Heart right ventricle (tissue), 16 donors: ENCODE results near the gene NCAM1. TPM values are rescaled to one million over a fixed set of nuclear protein-coding genes. Genes with fewer than 3 reads are reported as not detected.
A peak's percentile ranks its signal among the peaks of the same experiment; 100 is the strongest.

ENCODE experiments used
- ATAC-seq, 8 donors: fragments of 200-7000 bp; cut with Tn5 transposase; one replicate each; pipeline ENCODE4 v1.9.1; 2020; ENCODE audit warnings: mild to moderate bottlenecking in 8 of 8, moderate library complexity in 8 of 8, moderate number of reproducible peaks in 1 of 8
- DNase-seq, 2 donors: peaks; one replicate each; pipeline ENCODE4 v3.0.0-alpha.2; 2020
- H3K27ac ChIP-seq, 10 donors: fragments of 200-600 bp; sonication (generic) in 2 of 10; one replicate each; pipeline versions ENCODE4 v1.5.0 to v1.8.0; 2020 to 2022; ENCODE audit warnings: mild to moderate bottlenecking in 3 of 10
- H3K27me3 ChIP-seq, 7 donors: fragments of 200-600 bp; one replicate each; pipeline ENCODE4 v1.8.0; 2021 to 2022; ENCODE audit warnings: mild to moderate bottlenecking in 2 of 7
- H3K36me3 ChIP-seq, 9 donors: fragments of 200-600 bp; sonication (generic) in 1 of 9; one replicate each; pipeline versions ENCODE4 v1.5.0 to v1.8.0; 2020 to 2022; ENCODE audit warnings: mild to moderate bottlenecking in 2 of 9
- H3K4me1 ChIP-seq, 9 donors: fragments of 200-600 bp; sonication (generic) in 1 of 9; one replicate each; pipeline versions ENCODE4 v1.5.0 to v1.8.0; 2020 to 2022; ENCODE audit warnings: mild to moderate bottlenecking in 4 of 9
- H3K4me3 ChIP-seq, 10 donors: fragments of 200-600 bp; sonication (generic) in 2 of 10; one replicate each; pipeline versions ENCODE4 v1.5.0 to v1.8.0; 2020 to 2022; ENCODE audit warnings: mild to moderate bottlenecking in 7 of 10, moderate library complexity in 2 of 10
- H3K9me3 ChIP-seq, 11 donors: fragments of 200-600 bp in 10 of 11; sonication (generic) in 2 of 11; one replicate each; pipeline versions ENCODE4 v1.5.0 to v1.8.0; 2013 to 2022; ENCODE audit warnings: mild to moderate bottlenecking in 2 of 11, control low read depth in 1 of 11, moderate library complexity in 1 of 11
- whole genome bisulfite sequencing, 2 donors: extraction: QIAGEN DNeasy Blood & Tissue Kit; methylation state at CpG; one replicate each; pipeline ENCODE4 v1.1.7; 2013; ENCODE audit warnings: inconsistent platforms in 1 of 2; 5-methylcytosine and 5-hydroxymethylcytosine counted together
- intact Hi-C, 10 donors: fragments of 100-400 bp; cut with DNase I; formaldehyde crosslinking; loops; one replicate each; pipeline versions ENCODE4 v1.11.1 to v1.14.2; 2022
- polyA plus RNA-seq, 2 donors: library from polyadenylated mRNA; stranded (reverse); fragments of 200-250 nt; gene quantifications; one replicate each; pipeline ENCODE4 v1.2.3, GENCODE V29; 2013
- total RNA-seq, 10 donors: library from RNA; stranded (reverse); fragmentation: NEBNext Ultra II Directional in 3 of 10; extraction: Animal tissue kit (Norgen Biotek cat#: 25700) in 3 of 10; gene quantifications; one replicate each; pipeline versions ENCODE4 v1.2.1 to v1.2.4, GENCODE V29; 2021 to 2023
- TF ChIP-seq, protein P1 (sequence below), 9 donors: fragments of 200-600 bp; sonication (generic) in 2 of 9; IDR thresholded peaks; one replicate each; pipeline versions ENCODE4 v1.5.0 to v1.8.0; 2021 to 2022; ENCODE audit warnings: antibody characterized with exemption in 9 of 9, mild to moderate bottlenecking in 5 of 9, moderate library complexity in 1 of 9
- donor health status: Arrhythmogenic right ventricular cardiomyopathy.
- donor health status: ischemic (EF 13 %, LVEDD 7.1; RV severe dilation, severe dysfunction).
- donor health status: healthy with polysubstance abuse.
- donor health status: DM: no; HTN: yes; CAD: no.
- donor health status: DM: no; HTN: no; CAD: no.
- donor health status: ischemic (EF 25% LVEDD 6.9; RV normal size, moderate dysfunction).
- donor health status: ischemic (EF 25% LVEDD 5.7; RV mildly dilated, moderate dysfunction).
- donor health status: healthy.
- donor health status: DM: yes; HTN: yes; CAD: no.
- donor health status: Ischemic cardiomyopathy.
- donor health status: ischemic (EF 35%, LVEDD 5.7; RV mildly dilated, moderate dysfunction).
- donor health status: nonischemic (EF 11% LVEDD 7.7; RV severe dilation, severe dysfunction).
- donor health status: DM: yes; HTN: yes; CAD: no.
- donor health status: PGD.
- donor health status: ischemic (EF 29% LVEDD 5.4; RV normal size, mild dysfunction).
- donor health status: nonischemic (EF 23%, LVEDD 6.1; RV moderate dilation, normal function).

The NCAM1 gene
- total and polyA plus RNA-seq, 12 donors, result 76.8 to 454 (median 328) TPM

DNA sequence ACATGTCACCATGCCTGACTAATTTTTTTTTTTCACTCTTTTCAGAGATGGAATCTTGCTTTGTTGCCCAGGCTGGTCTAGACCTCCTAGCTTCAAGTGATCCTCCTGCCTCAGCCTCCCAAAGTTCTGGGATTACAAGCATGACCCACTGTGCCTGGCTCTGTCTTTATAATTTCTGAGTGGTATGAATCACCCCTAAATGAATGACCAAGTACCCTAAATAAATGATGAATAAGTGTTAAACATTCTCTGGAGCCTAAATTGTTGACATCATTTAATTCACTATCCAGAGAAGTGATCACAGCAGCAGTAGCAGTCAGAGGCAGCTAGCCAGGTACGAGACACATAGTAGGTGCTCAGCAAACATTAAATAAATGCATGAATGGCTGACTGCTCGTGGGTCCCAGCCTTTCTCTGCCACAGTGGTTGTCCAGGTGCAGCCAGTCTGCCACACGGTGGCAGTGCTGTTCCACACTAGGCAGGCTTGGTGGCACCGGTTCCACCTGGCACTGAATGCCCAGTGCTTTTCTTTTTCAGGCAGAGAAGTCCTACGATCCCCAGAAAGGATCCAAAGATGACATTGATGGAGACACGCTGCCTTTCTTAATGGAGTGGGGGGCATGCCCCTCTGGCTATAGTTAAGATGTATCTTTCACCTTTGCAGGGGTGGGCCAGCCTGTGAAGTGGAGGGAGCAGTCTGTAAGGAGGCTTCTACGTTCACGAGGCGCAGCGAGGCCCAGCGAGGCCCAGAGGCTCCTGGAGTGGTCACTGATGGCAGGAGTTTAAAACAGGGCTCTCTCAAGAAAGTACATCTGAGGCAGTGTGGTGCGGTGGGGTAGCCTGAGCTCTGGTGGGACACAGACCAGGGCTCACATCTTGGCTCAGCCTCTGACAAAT lies 344.5 kb downstream of the NCAM1 start:
- no peaks in the 10 kb centered on the region for H3K36me3 ChIP-seq
- TF ChIP-seq, protein P1, sequence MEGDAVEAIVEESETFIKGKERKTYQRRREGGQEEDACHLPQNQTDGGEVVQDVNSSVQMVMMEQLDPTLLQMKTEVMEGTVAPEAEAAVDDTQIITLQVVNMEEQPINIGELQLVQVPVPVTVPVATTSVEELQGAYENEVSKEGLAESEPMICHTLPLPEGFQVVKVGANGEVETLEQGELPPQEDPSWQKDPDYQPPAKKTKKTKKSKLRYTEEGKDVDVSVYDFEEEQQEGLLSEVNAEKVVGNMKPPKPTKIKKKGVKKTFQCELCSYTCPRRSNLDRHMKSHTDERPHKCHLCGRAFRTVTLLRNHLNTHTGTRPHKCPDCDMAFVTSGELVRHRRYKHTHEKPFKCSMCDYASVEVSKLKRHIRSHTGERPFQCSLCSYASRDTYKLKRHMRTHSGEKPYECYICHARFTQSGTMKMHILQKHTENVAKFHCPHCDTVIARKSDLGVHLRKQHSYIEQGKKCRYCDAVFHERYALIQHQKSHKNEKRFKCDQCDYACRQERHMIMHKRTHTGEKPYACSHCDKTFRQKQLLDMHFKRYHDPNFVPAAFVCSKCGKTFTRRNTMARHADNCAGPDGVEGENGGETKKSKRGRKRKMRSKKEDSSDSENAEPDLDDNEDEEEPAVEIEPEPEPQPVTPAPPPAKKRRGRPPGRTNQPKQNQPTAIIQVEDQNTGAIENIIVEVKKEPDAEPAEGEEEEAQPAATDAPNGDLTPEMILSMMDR (IDR thresholded peaks at IDR 0.05), result peak; percentile 80 to 95 (median 91)
- WGBS, 2 donors, result 43 to 48% methylated on average over 12 of the region's 12 CpGs
- peaks cover 0 to 9% (median 0%) of the 10 kb centered on the region in 7 donors for H3K27me3 ChIP-seq
- intact Hi-C loops, result loop anchor here (1.0 to 10.0 kb wide), 12 partner anchors 59 to 492 kb away; no protein-coding TSS in a partner anchor
- no peak overlapping the region for H3K4me3 ChIP-seq
- peaks cover 0 to 5% (median 0%) of the 10 kb centered on the region in 9 donors for H3K4me1 ChIP-seq
- no peak overlapping the region for H3K27ac ChIP-seq
- DNase-seq (peak; percentile 59 to 73), ATAC-seq (peak; percentile 69 to 95 (median 90))
- no peaks in the 10 kb centered on the region for H3K9me3 ChIP-seq

GRCh38 chr11:113308601-113309000 lies 347.4 kb downstream of the NCAM1 start:
- no peaks in the 10 kb centered on the region for H3K36me3 ChIP-seq

DNA sequence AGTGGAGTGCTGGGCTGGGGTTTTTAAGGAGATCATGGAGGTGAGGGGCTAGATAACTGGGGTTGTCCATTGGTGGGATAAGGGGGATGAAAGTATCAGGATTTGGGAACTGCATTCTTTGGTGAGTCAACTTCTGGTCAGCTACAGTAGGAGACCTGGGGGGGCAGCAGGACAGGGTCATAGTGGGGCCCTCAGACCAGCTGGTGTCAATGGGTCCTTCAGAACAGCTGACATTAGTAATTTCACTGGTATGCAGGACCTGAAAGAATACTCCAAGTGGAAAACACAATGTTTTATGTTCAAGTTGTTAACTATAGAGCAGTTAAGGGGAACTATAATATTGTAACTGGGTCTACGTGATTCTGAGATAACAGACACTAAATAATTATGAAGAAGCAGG lies 350.3 kb downstream of the NCAM1 start:
- TF ChIP-seq, protein P1 (IDR thresholded peaks at IDR 0.05), result no peak
- Histone ChIP-seq H3K4me1 (peaks cover 3 to 19% (median 17%) of the 10 kb centered on the region in 9 donors), H3K27me3 (no peaks in the 10 kb centered on the region), H3K36me3 (no peaks in the 10 kb centered on the region), H3K9me3 (no peaks in the 10 kb centered on the region), H3K4me3 (no peak overlapping the region), H3K27ac (no peak overlapping the region)
- WGBS, 2 donors, result 89 to 93% methylated on average over 1 of the region's 1 CpG
- DNase-seq (no peak), ATAC-seq (no peak)
- intact Hi-C loops, result loop anchor here in 1 of 10 donors (10.0 kb wide), 1 partner anchor 483 kb away; no protein-coding TSS in a partner anchor

More at GRCh38 chr11:113308601-113309000, 347.4 kb downstream of the NCAM1 start:
- no peak for ATAC-seq
- intact Hi-C loops, result loop anchor here in 6 of 10 donors (2.0 to 10.0 kb wide), 7 partner anchors 56 to 489 kb away; no protein-coding TSS in a partner anchor
- DNase-seq, result no peak
- WGBS, 2 donors, result 42 to 64% methylated on average over 2 of the region's 2 CpGs
- TF ChIP-seq, protein P1 (IDR thresholded peaks at IDR 0.05), result no peak
- Histone ChIP-seq H3K4me1 (peaks cover 0 to 8% (median under 1%) of the 10 kb centered on the region in 9 donors), H3K27me3 (no peaks in the 10 kb centered on the region), H3K27ac (no peak overlapping the region), H3K9me3 (no peaks in the 10 kb centered on the region), H3K4me3 (no peak overlapping the region)

GRCh38 chr11:113313601-113314000 lies 352.4 kb downstream of the NCAM1 start:
- Histone ChIP-seq H3K4me1 (peaks cover 3 to 19% (median 17%) of the 10 kb centered on the region in 9 donors), H3K27ac (peak overlapping the region in 1 of 10 donors; percentile 82), H3K9me3 (no peaks in the 10 kb centered on the region), H3K4me3 (peak overlapping the region in 6 of 10 donors; percentile 54 to 92 (median 80)), H3K36me3 (peaks cover 0 to 20% (median 0%) of the 10 kb centered on the region in 9 donors), H3K27me3 (no peaks in the 10 kb centered on the region)
- TF ChIP-seq, protein P1 (IDR thresholded peaks at IDR 0.05), result no peak
- WGBS, 2 donors, result 92 to 95% methylated on average over 3 of the region's 3 CpGs
- intact Hi-C loops, result loop anchor here in 1 of 10 donors (10.0 kb wide), 1 partner anchor 481 kb away; no protein-coding TSS in a partner anchor
- no peak for ATAC-seq
- DNase-seq, result no peak
